Activated CD4-positive, alpha-beta T cell treated with anti-CD3 and anti-CD28 coated beads for 1 hour (primary cell): Measurements from ENCODE around the gene MSX2.

ENCODE experiments used
- DNase-seq: peaks from one replicate; pipeline ENCODE4 v3.0.0-alpha.2; 2020

The MSX2 gene

DNA sequence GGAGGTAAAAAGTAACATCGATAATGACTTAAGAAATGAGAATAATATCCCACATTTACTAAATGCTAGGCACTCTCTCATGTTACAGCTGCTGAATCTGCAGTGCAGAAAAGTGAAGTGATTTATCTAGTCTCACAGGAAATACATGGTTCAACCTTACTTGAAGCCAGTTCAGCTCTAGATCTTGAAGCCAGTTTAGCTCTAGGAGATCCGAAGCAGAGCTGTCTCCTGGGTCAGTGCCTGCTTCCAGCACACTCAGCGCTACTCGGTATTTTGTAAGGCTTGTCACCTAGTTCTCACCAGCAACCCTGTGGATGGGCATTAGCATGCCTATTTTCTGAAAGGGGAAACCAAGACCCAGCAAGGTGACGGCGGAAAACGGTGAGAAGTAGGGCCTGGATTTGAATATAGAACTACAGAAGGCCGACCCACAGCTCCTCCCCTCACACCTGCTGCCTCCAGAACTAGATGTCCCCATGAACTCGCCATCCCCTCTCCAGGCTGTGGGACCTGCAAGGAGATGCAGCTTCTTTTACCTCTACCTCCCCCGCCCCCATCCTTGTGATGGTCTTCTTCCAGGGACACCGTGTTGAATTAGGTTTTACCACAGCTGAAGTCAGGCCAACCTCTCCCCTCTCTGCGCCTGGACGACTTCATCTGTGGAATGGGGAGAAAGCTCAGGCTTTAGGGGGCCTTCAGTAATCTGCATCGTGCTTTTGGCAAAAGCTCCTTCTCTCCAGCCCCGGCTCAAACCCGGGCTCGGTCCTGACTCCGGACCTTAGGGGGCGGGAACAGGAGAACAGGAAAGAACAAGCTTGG is 4.4 kb upstream of the MSX2 start:
- DNase-seq = no peak

DNA sequence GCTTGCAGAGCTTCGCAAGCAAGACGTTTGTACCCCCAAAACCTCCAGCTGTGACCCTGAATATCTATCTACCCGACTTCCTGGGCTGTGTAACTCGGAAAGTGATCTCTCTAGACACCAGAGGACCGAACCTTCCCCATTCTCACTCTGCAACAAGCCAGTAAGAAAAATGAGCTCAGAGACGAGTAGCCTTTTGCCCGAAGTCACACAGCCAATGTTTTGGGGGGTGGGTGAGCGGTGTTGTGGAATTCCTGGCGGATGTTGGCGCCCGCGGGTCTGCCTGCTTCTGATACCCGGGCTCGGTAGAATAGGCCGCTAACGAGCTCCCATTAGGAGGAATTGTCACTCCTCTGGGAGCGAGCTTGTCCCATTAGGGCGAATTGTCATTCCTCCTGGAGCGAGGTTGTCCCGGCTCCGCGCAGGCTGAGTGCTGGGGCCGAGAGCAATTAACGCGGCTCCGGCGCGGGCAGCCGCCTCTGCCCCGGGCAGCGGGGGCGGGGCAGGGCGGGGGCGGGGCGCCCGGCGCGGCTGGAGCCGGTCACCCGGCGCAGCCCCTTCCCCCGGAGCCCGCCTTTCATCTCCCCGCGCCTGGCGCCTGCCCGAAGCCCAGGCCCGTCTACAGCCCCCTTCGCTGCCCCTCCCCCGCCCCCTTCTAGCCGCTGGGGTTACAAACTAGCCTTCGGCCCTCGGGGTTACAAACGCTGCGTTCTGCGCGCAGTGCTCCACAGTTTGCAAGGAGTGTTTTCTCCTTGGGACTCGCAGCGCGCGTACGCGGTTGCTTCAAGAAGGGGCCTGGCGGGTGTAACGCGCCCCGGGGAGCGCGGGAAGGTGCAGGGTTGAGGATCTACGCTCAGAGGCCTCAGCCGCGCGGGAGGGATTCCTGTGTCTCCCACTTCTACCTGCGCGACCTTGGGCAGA is 3.5 kb upstream of the MSX2 start:
- no peak for DNase-seq

DNA sequence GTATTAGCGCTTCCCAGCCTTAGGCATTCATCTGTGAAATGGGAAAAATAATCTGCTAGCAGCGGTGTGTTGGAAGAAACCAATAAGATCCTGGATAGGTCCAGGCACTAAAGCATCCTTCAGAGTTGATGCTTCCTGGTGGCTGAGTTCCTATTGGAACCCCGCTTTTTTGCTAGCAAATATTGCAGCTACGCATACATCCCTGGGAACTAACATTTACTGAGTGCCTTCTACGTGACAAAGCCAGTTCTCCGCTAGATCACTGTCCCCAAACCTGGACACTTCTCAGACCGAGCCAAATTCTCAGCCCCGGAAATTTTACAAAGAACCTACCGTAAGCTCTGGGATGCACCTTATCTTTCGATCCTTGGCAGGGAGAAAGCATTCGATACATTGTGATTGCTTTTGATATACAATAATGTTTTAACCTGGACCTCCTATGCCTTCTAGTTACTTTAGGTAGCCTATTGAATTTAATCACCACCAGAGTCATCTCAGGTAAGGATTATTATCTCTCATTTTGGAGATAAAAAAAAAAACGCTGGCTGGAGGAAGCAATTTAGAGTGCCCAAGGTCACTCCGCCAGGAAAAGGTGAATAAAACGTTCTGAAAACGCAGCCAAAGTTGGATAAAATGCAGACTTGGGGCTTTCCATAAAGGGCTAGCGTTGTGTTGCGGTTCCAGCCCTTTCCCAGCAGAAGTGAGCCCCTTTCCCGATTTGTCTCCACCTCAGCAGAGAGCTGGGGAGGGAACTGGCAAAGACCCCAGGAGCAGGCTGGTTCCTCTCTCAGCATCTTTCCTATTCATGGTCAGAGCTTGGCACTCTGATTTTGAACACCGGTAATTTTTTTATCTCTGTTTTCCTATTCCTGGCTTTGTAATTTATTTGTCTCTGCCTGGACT is 2.6 kb upstream of the MSX2 start:
- no peak for DNase-seq

DNA sequence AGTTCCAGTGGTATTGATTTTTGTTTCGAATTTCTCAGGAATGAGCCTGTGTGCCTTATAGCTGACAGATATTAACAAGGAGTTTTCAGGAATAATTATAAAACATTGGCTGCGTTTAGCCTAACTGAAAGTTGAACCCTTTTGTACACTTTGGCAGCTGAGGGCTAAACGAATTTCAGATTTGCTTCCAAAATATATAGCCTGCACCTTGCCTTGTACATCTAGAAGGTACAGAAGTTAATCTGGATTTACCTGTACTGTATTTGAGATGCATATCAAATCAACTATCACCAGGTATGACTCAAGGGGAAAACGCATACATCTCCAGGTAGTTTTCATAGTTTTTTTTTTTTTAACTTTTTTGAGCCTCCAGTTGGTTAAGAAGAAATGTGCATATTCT is 1.9 kb upstream of the MSX2 start:
- no peak for DNase-seq

DNA sequence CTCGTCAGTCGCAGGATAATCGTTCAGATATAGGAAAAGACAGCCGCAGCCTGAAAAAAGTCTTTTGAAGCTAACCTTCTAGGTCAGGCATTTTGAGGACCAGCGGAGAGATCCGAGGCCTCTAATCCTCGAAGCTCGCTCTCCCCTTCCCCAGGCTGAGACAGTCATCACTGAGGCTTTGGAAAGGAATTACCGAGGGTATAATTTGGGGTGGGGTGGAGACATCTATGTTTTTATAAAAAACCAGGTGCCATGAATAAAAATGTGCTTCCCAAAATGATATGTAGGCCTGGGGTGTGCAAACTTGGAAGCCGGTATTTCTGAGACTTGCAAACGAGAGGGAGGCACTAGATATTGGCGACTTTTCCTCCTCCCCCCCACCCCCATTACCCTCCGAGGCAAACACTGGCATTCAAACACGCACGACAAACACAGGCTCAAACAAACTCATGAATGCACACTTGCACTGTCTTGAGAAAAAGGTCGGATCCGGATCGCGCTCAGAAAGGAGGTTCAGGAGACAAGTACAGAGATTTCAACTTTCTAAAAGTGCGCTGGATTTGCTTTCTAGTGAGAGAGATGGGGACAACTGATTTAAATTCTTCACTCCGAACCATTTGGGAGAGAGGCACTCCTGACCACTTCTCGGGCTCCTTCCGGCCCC is 935 bp upstream of the MSX2 start:
- no peak for DNase-seq

DNA sequence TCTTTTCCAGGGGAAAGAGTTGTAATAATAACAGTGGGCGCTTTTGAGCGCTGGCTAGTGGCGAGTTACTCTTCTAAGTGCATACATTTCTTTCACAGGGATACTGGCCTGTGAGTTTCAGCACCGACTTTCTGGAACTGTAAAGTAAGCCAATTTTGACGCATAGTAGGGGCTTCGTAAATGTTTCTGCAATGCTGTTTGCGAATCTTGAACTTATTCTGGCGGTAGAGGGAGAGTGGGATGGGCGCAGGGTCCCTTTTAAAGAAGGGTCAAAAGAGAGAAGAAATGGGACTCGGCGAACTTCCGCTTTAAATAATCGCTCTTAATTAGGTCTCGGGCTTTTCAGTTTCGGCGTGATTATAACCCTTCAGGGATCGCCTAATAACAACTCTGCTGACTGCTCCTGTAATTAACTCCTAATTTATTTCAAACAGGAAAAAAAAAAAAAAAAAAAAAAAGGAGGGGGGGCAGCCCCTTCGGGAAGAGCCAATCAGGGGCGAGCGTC is 351 bp upstream of the MSX2 start:
- no peak for DNase-seq

DNA sequence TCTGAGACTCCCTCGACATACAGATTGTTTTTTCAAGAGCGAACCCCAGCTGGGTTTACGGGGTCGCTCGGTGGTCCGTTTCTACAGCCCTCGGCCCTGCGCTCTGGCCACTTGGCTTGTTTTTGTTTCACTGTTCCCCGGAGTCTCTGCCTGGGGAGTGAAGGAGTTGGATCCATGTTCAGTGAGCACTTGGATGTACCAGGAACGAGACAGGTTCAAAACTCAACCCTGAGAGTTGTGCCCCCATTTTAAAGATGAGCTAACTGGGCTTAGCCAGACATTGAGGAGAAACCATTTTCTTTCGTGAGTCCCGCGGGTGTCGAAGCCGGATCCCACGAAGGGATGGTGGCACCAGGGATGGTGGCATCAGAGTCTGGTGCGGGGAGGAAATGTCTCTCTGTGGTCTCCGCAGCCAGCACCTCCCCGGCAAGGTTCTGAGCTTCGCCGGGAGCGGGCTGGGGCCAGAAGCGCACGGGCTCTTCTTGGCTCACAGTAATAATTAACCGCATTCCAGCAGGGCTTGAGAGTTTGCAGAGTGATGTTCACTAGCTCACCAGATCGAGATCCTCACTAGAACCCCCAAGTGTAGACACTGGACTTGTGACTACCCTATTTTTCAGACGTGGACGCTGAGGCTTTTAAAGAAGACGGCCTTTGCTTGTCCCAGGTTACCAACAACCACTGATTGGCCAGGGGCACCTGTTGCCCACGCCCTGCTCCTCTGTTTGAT is 1.0 kb downstream of the MSX2 start:
- DNase-seq = no peak

DNA sequence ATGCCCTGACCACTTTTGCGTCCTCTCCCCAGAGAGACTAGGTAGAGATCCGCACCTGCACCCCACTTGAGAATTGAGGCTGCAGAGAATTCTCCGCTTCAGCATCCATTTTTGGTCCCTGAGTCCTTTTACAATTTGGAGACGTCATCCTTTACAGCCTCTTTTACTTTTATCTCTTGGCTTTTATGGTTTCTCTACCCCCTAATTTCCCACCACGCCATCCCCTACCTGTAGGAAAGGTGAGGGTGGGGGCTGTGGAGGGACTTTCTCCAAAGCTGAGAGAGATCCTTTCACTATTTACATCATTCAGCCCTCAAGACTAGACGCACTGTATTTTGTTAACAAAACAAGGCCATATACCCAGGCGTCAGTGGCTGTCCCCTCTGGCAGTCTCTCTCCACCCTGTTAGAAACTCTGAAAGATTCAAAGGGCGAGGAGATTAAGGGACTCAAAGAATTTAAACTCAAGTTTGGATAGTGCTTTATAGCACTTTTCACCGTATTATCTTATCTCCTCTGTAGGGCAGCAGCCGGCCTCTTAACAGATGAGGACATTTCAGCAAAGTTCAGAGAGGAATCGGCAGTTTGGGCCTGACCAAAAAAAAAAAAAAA is 1.7 kb downstream of the MSX2 start:
- DNase-seq = no peak

DNA sequence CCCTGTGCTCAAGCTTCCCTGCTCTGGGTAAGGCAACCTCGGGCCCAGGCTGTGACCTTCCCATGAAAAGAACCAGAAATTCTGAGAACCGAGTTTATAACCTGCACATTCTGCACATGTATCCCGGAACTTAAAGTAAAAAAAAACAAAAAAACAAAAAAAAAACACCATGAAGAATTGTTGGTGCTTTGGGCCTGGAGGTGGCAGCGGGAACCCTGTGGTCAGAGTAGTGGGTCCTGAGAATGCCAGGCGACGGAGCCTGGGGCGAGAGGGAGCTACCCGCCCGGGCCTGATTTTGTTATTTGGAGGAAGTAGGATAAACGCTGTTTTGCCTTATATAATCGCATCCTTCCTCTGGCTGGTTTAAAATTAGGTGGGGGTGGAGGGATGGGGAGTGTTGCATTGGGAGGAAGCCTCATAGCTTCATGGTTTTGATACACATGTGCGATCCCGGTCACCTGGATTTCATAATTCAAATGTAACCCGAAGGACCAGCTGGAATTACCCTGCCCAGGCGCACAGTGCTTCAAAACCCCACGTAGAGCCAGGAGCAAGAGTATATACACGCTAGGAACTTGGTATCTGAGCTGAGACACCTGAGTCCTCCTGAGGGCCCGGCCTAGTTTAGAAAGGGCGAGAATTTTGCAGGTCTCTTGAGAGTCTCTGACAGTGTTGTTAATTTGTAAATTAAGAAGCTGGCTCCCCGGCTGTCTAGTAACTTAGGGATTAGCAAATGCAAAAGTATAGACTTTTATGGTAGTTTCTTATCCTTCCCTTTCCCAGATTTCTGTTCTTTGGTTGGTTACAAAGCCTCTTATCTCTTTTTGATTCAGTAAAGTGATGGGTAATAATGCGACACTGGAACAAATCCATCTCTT is 2.8 kb downstream of the MSX2 start:
- DNase-seq = no peak

DNA sequence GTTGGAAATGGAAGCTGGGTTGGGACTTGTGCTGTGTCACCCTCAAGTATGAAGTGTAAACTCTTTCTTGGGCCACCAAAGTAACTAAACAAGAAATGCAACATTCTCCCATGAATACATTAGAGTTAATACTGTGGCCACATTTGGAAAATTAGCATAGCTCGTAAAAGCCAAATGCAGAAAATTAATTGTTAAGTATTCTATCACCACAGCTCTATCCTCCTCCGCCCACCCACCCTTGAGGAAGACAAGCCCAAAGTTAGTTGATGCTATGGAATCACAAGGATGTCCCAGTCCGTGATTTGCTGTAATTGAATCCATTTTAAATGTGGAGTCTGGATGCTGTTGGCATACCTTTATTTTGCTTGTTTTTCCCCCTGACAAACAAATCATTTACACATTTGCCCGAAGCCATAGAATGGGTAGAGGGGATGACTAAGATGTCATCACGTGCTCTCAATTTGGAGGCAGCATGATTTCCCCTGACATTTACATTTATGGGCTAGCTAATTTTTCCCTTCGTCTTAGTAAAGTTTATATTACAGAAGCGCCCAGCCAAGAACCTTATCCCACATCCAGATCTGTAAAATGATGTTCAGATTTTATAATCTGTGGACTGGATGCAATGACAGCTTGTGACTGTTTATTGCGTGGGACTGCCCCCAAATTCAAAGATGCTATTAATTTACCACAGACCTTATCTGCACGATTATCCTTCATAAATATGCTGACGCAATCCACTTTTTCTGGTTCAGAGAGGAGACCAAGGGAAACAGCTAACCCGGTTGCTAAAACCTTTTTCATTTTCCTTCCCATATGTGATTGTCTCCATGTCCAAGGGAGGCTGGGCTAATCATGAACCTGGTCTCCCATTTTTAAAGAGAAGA is 3.7 kb downstream of the MSX2 start:
- DNase-seq = no peak

DNA sequence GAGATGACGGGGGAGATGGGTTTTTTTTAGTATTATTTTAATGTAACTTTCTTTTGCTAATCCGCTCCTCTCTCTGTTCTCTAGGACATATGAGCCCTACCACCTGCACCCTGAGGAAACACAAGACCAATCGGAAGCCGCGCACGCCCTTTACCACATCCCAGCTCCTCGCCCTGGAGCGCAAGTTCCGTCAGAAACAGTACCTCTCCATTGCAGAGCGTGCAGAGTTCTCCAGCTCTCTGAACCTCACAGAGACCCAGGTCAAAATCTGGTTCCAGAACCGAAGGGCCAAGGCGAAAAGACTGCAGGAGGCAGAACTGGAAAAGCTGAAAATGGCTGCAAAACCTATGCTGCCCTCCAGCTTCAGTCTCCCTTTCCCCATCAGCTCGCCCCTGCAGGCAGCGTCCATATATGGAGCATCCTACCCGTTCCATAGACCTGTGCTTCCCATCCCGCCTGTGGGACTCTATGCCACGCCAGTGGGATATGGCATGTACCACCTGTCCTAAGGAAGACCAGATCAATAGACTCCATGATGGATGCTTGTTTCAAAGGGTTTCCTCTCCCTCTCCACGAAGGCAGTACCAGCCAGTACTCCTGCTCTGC is 4.8 kb downstream of the MSX2 start:
- no peak for DNase-seq

DNA sequence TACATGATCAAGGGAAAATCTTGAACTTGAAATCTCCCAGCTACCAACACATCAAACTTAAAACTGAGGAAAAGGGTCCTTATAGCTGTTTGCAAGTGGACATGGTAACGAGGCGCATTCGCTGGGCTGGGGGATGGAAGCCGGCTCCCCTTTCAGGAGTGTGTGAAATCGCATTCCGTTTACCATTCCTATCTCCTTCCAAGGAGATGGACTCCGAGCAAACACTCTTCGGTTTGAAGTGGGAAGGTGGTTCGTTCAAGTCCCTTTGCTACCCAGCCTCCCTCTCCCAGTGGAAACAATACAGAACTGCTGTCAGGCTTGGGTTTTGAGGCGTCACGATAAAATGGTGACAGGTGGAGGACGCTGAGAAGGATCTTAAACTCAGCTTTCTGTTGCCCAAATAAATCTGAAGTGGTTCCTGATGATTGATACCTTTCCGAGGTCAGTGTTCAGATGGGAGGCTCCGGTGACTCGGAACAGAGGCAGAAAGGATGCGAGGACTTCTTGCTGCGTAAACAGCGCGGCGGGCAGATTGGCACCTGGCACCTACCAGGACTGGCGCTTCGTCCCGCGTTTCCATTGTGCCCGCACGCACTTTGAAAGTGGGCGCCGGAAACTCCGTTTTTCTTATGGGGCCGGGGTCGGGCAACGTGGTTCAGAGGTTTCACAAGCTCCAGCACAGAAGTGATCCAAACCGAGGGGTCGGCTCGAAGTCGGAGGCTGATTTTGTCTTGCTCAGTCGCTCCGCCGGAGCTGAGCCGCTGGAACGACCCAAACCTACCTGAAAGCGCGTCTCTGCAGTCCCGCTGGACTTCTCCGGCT is 7.0 kb downstream of the MSX2 start:
- DNase-seq = no peak

DNA sequence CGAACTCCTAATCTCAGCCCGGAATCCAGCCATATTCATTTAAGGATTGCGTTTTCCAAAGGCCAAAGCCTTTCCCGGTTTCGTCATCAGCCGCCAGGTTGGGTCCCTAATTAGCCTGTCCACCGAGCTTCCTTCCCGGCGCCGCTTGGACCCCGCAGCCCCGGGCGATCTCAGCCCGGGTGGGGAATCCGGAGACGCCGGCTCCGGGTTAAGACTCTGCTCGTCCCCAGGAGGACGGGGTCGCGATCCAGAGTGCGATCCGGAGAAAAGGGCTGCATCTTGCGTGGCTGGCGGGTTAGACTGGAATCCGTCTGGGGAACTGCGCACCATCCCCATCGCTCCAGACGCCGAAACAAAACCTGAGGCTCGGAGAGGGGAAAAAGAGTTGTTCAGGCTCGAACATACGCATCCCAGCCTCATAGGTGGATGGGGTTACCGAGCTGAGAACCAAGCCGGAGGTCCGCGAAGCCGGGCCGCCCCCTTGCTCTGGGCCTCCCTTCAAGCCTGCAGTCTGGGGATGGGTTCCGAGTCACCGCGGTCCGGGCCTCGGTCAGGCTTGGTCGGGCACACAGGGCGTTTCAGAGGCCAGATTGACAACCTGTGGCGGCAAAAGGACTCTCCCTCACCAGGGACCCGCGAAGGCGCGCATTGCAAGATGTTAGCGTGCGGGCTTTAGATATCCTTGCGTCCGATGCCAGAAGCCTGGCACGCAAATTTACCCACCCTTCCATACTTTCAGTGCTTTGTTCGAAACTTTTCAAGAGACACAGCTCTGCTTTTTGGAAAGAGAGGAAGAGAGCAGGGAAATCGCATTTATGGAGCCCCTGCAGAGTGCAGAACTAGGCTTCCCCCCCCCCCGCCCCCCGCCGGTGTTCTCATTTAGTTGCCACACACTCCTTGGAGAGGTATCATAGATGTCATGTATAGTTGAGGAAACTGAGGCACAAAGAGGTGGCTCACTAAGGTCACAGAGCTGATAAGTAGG is 7.9 kb downstream of the MSX2 start:
- no peak for DNase-seq

DNA sequence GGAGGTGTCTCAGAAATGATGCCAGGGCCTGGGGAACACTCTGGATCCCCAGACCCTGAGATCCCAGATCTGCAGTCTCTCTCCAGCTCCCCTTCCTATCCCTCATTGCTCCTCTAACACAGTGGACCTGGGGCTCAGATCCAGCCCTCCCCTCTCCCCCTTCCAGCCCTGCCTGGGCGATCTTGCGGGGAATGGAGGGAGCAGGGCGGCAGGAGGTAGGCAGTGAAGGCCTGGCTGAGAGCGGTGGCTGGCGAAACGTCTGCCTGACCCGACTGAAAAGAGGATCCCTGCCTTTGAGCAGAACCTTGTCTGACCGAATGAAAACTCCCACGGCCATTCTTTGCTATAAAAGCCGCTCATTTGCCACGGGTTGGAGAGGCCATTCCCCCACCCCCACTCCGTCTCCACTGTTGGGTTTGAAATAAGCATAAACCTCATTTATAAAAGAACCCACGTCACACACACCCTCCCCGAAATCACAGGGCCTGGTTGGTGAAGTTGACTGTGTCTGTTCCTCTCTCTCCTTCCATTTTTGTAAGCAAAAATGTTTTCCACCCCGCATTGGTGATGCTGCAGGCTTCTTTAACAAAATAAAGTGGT is 8.8 kb downstream of the MSX2 start:
- DNase-seq = no peak

DNA sequence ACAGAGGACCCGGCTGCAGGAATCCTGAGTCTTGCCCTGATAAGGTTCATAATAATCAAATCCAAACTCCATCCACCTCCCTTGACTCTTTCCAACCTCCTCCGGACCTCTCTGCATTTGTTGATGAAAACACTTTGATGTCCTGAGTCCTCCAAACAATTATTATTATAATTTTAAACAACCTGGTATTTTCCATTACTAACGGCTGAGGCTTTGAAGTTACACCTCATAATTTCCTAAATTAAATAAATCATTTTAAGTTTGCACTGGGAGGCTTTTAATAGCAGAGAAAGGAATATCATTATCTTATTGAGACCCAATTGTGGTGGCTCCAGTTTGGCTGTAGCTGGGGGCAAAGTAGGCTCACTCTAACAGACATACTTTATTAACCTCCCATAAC is 9.5 kb downstream of the MSX2 start:
- no peak for DNase-seq
